Measurements from ENCODE around the gene UVRAG. TPM values are rescaled to one million over a fixed set of nuclear protein-coding genes. Genes with fewer than 3 reads are reported as not detected.

The UVRAG gene
- total and polyA plus RNA-seq, 4 experiments from 2014 or later: 11.2 to 32.2 (median 21.3) TPM

- Mint-ChIP-seq H3K27ac (no peak overlapping the region), H3K4me3 (no peak overlapping the region), H3K27me3 (no peaks in the 10 kb centered on the region), H3K36me3 (peaks cover 32 to 46% of the 10 kb centered on the region in 2 donors), H3K9me3 (peaks cover 0 to 20% (median 13%) of the 10 kb centered on the region in 8 donors), H3K4me1 (peaks cover 0 to 2% (median 0%) of the 10 kb centered on the region in 4 donors)
- H3K9me3 ChIP-seq (ENCODE audit: control insufficient read depth in 1 of 2, low read length in 2 of 2): peaks cover 0 to 4% of the 10 kb centered on the region in 2 donors
- no peaks in the 10 kb centered on the region for H3K27me3 ChIP-seq (ENCODE audit: insufficient read depth, low read length)
- no peak overlapping the region for H3K27ac ChIP-seq (ENCODE audit: low read depth, low read length)
- no peak for DNase-seq
- H3K36me3 ChIP-seq (ENCODE audit: insufficient read depth, low read length): no peaks in the 10 kb centered on the region
- no peak overlapping the region for H3K4me3 ChIP-seq (ENCODE audit: low read length in 2 of 2)
- ChIA-PET POLR2A (ENCODE audit: partially characterized antibody) (no interaction called here), CTCF (ENCODE audit: partially characterized antibody) (no interaction called here)
- intact Hi-C loops (cut with micrococcal nuclease): no loop called here
- no peaks in the 10 kb centered on the region for H3K4me1 ChIP-seq (ENCODE audit: insufficient read depth, low read length)
These were observed 275.2 kb downstream of the UVRAG start for GRCh38 chr11:76090174-76090573.

DNA sequence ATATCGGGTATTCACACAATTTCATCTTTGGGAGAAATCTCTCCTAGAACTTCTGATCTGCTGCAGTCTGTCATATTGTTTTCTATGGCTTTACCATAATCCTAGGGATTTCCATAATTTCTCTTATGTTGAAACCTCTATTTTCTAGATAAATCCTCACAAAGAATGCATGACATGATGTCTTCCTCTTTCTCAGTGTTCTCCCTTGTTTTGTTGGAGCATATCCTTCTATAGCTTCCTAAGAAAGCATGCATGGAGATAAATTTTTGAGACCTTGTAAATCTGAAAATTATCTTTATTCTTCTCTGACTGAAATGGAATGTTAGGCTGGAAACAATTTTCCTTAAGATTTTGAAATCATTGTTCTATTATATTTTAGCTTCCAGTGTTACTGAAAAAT, 275.8 kb downstream of the UVRAG start:
- CTCF ChIA-PET (ENCODE audit: partially characterized antibody): no interaction called here
- no peaks in the 10 kb centered on the region for H3K36me3 ChIP-seq (ENCODE audit: insufficient read depth, low read length)
- POLR2A ChIA-PET (ENCODE audit: partially characterized antibody): no interaction called here
- H3K4me1 Mint-ChIP-seq: peaks cover 0 to 2% (median 0%) of the 10 kb centered on the region in 4 donors
- no peak overlapping the region for H3K27ac Mint-ChIP-seq
- no peaks in the 10 kb centered on the region for H3K27me3 Mint-ChIP-seq
- H3K27me3 ChIP-seq (ENCODE audit: insufficient read depth, low read length): no peaks in the 10 kb centered on the region
- H3K4me3 ChIP-seq (ENCODE audit: low read length in 2 of 2): no peak overlapping the region
- H3K36me3 Mint-ChIP-seq: peaks cover 32 to 46% of the 10 kb centered on the region in 2 donors
- peaks cover 0 to 4% of the 10 kb centered on the region in 2 donors for H3K9me3 ChIP-seq (ENCODE audit: control insufficient read depth in 1 of 2, low read length in 2 of 2)
- intact Hi-C loops (cut with micrococcal nuclease): no loop called here
- no peak for DNase-seq
- H3K4me1 ChIP-seq (ENCODE audit: insufficient read depth, low read length): no peaks in the 10 kb centered on the region
- peaks cover 0 to 20% (median 13%) of the 10 kb centered on the region in 8 donors for H3K9me3 Mint-ChIP-seq
- H3K4me3 Mint-ChIP-seq: no peak overlapping the region
- H3K27ac ChIP-seq (ENCODE audit: low read depth, low read length): no peak overlapping the region

- Histone ChIP-seq H3K4me1 (ENCODE audit: insufficient read depth, low read length) (no peaks in the 10 kb centered on the region), H3K4me3 (ENCODE audit: low read length in 2 of 2) (no peak overlapping the region), H3K27me3 (ENCODE audit: insufficient read depth, low read length) (no peaks in the 10 kb centered on the region), H3K27ac (ENCODE audit: low read depth, low read length) (no peak overlapping the region), H3K36me3 (ENCODE audit: insufficient read depth, low read length) (no peaks in the 10 kb centered on the region), H3K9me3 (ENCODE audit: control insufficient read depth in 1 of 2, low read length in 2 of 2) (peaks cover 0 to 4% of the 10 kb centered on the region in 2 donors)
- no peak overlapping the region for H3K4me3 Mint-ChIP-seq
- H3K27me3 Mint-ChIP-seq: no peaks in the 10 kb centered on the region
- CTCF ChIA-PET (ENCODE audit: partially characterized antibody): no interaction called here
- POLR2A ChIA-PET (ENCODE audit: partially characterized antibody): no interaction called here
- DNase-seq: no peak
- H3K27ac Mint-ChIP-seq: no peak overlapping the region
- intact Hi-C loops (cut with micrococcal nuclease): no loop called here
- peaks cover 0 to 22% (median 13%) of the 10 kb centered on the region in 8 donors for H3K9me3 Mint-ChIP-seq
- peaks cover 20 to 27% of the 10 kb centered on the region in 2 donors for H3K36me3 Mint-ChIP-seq
- peaks cover 0 to 2% (median 0%) of the 10 kb centered on the region in 4 donors for H3K4me1 Mint-ChIP-seq
These were observed 279.7 kb downstream of the UVRAG start for GRCh38 chr11:76094740-76095139.

GRCh38 chr11:76095891-76096290, 280.9 kb downstream of the UVRAG start:
- no peaks in the 10 kb centered on the region for H3K4me1 ChIP-seq (ENCODE audit: insufficient read depth, low read length)
- no peak overlapping the region for H3K27ac Mint-ChIP-seq
- H3K27ac ChIP-seq (ENCODE audit: low read depth, low read length): no peak overlapping the region
- H3K4me3 Mint-ChIP-seq: no peak overlapping the region
- H3K27me3 Mint-ChIP-seq: no peaks in the 10 kb centered on the region
- no peaks in the 10 kb centered on the region for H3K36me3 ChIP-seq (ENCODE audit: insufficient read depth, low read length)
- no peaks in the 10 kb centered on the region for H3K27me3 ChIP-seq (ENCODE audit: insufficient read depth, low read length)
- peaks cover 8 to 19% of the 10 kb centered on the region in 2 donors for H3K36me3 Mint-ChIP-seq
- H3K4me3 ChIP-seq (ENCODE audit: low read length in 2 of 2): no peak overlapping the region
- peaks cover 0 to 13% (median 7%) of the 10 kb centered on the region in 8 donors for H3K9me3 Mint-ChIP-seq
- peaks cover 0 to 2% (median 0%) of the 10 kb centered on the region in 4 donors for H3K4me1 Mint-ChIP-seq
- DNase-seq: no peak
- no peaks in the 10 kb centered on the region for H3K9me3 ChIP-seq (ENCODE audit: control insufficient read depth in 1 of 2, low read length in 2 of 2)
- POLR2A ChIA-PET (ENCODE audit: partially characterized antibody): no interaction called here
- intact Hi-C loops (cut with micrococcal nuclease): no loop called here
- CTCF ChIA-PET (ENCODE audit: partially characterized antibody): no interaction called here

- H3K9me3 ChIP-seq (ENCODE audit: control insufficient read depth in 1 of 2, low read length in 2 of 2): no peaks in the 10 kb centered on the region
- POLR2A ChIA-PET (ENCODE audit: partially characterized antibody): no interaction called here
- H3K27me3 ChIP-seq (ENCODE audit: insufficient read depth, low read length): no peaks in the 10 kb centered on the region
- Mint-ChIP-seq H3K27ac (no peak overlapping the region), H3K4me3 (no peak overlapping the region), H3K9me3 (peaks cover 0 to 8% (median under 1%) of the 10 kb centered on the region in 8 donors), H3K36me3 (peaks cover 7 to 16% of the 10 kb centered on the region in 2 donors), H3K27me3 (no peaks in the 10 kb centered on the region), H3K4me1 (peaks cover 0 to 2% (median 0%) of the 10 kb centered on the region in 4 donors)
- H3K36me3 ChIP-seq (ENCODE audit: insufficient read depth, low read length): no peaks in the 10 kb centered on the region
- intact Hi-C loops (cut with micrococcal nuclease): no loop called here
- CTCF ChIA-PET (ENCODE audit: partially characterized antibody): no interaction called here
- no peak for DNase-seq
- H3K4me3 ChIP-seq (ENCODE audit: low read length in 2 of 2): no peak overlapping the region
- H3K4me1 ChIP-seq (ENCODE audit: insufficient read depth, low read length): no peaks in the 10 kb centered on the region
- no peak overlapping the region for H3K27ac ChIP-seq (ENCODE audit: low read depth, low read length)
These were observed 281.5 kb downstream of the UVRAG start for GRCh38 chr11:76096552-76096951.

GRCh38 chr11:76102802-76103201, 287.8 kb downstream of the UVRAG start:
- CTCF ChIA-PET (ENCODE audit: partially characterized antibody): no interaction called here
- Mint-ChIP-seq H3K27ac (no peak overlapping the region), H3K9me3 (peaks cover 0 to 2% (median 0%) of the 10 kb centered on the region in 8 donors), H3K4me1 (no peaks in the 10 kb centered on the region), H3K27me3 (no peaks in the 10 kb centered on the region), H3K36me3 (peaks cover 4 to 16% of the 10 kb centered on the region in 2 donors), H3K4me3 (no peak overlapping the region)
- no peak for DNase-seq
- H3K36me3 ChIP-seq (ENCODE audit: insufficient read depth, low read length): no peaks in the 10 kb centered on the region
- H3K9me3 ChIP-seq (ENCODE audit: control insufficient read depth in 1 of 2, low read length in 2 of 2): no peaks in the 10 kb centered on the region
- H3K4me3 ChIP-seq (ENCODE audit: low read length in 2 of 2): no peak overlapping the region
- POLR2A ChIA-PET (ENCODE audit: partially characterized antibody): no interaction called here
- no peak overlapping the region for H3K27ac ChIP-seq (ENCODE audit: low read depth, low read length)
- no peaks in the 10 kb centered on the region for H3K4me1 ChIP-seq (ENCODE audit: insufficient read depth, low read length)
- no peaks in the 10 kb centered on the region for H3K27me3 ChIP-seq (ENCODE audit: insufficient read depth, low read length)
- intact Hi-C loops (cut with micrococcal nuclease): no loop called here

GRCh38 chr11:76103460-76103859, 288.4 kb downstream of the UVRAG start:
- H3K36me3 ChIP-seq (ENCODE audit: insufficient read depth, low read length): no peaks in the 10 kb centered on the region
- peaks cover 4 to 16% of the 10 kb centered on the region in 2 donors for H3K36me3 Mint-ChIP-seq
- H3K27me3 ChIP-seq (ENCODE audit: insufficient read depth, low read length): no peaks in the 10 kb centered on the region
- H3K4me1 ChIP-seq (ENCODE audit: insufficient read depth, low read length): no peaks in the 10 kb centered on the region
- intact Hi-C loops (cut with micrococcal nuclease): no loop called here
- POLR2A ChIA-PET (ENCODE audit: partially characterized antibody): no interaction called here
- no peak for DNase-seq
- no peak overlapping the region for H3K4me3 Mint-ChIP-seq
- H3K4me1 Mint-ChIP-seq: no peaks in the 10 kb centered on the region
- no peaks in the 10 kb centered on the region for H3K9me3 ChIP-seq (ENCODE audit: control insufficient read depth in 1 of 2, low read length in 2 of 2)
- H3K4me3 ChIP-seq (ENCODE audit: low read length in 2 of 2): no peak overlapping the region
- no peak overlapping the region for H3K27ac Mint-ChIP-seq
- H3K27me3 Mint-ChIP-seq: no peaks in the 10 kb centered on the region
- no peak overlapping the region for H3K27ac ChIP-seq (ENCODE audit: low read depth, low read length)
- CTCF ChIA-PET (ENCODE audit: partially characterized antibody): no interaction called here
- H3K9me3 Mint-ChIP-seq: peaks cover 0 to 2% (median 0%) of the 10 kb centered on the region in 8 donors

DNA sequence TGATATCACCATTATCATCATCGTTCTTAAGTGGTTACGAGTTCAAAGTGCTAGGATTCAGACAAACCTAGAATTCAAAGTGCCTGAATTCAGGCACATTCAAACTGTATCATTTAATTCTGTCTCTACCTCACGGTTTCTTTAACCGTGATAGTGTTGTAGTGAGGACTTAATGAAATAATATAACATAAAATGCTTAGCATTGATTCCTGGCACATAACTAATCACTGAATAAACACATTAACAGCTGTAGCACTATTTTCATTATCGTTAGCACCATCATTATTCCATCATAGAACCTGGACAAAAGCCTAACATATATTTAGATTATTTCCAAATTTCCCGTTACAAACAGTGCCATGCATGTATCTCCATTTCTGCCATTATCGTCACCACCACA, 289.3 kb downstream of the UVRAG start:
- H3K4me1 ChIP-seq (ENCODE audit: insufficient read depth, low read length): no peaks in the 10 kb centered on the region
- Mint-ChIP-seq H3K4me1 (no peaks in the 10 kb centered on the region), H3K36me3 (peaks cover 2 to 13% of the 10 kb centered on the region in 2 donors), H3K27ac (no peak overlapping the region), H3K27me3 (no peaks in the 10 kb centered on the region), H3K9me3 (no peaks in the 10 kb centered on the region), H3K4me3 (no peak overlapping the region)
- no peak overlapping the region for H3K27ac ChIP-seq (ENCODE audit: low read depth, low read length)
- no peaks in the 10 kb centered on the region for H3K9me3 ChIP-seq (ENCODE audit: control insufficient read depth in 1 of 2, low read length in 2 of 2)
- POLR2A ChIA-PET (ENCODE audit: partially characterized antibody): no interaction called here
- no peak overlapping the region for H3K4me3 ChIP-seq (ENCODE audit: low read length in 2 of 2)
- DNase-seq: no peak
- H3K27me3 ChIP-seq (ENCODE audit: insufficient read depth, low read length): no peaks in the 10 kb centered on the region
- intact Hi-C loops (cut with micrococcal nuclease): no loop called here
- no peaks in the 10 kb centered on the region for H3K36me3 ChIP-seq (ENCODE audit: insufficient read depth, low read length)
- CTCF ChIA-PET (ENCODE audit: partially characterized antibody): no interaction called here

All from CD4-positive, alpha-beta memory T cell (primary cell).